WTC11 (cell line): ENCODE measurements around the gene PHKB. TPM values are rescaled to one million over a fixed set of nuclear protein-coding genes. Genes with fewer than 3 reads are reported as not detected.

Experiments used
- ATAC-seq: fragments of 200-7000 bp; cut with Tn5 transposase; 2 replicates; pipeline ENCODE4 v1.10.0; 2021; ENCODE audit warnings: mild to moderate bottlenecking, moderate library complexity
- CTCF ChIA-PET: fragments of 300-600 bp; sonication (Branson Sonifier 250); formaldehyde crosslinking; loops from one replicate; lab custom pipeline; 2021; ENCODE audit warnings: antibody characterized with exemption; lab: Charles Lee
- POLR2A ChIA-PET: fragments of 350-600 bp; sonication (Branson Sonifier 250); formaldehyde crosslinking; loops from one replicate; lab custom pipeline; 2021; ENCODE audit warnings: antibody characterized with exemption; lab: Charles Lee
- DNase-seq: peaks from one replicate; pipeline ENCODE4 v3.0.0; 2021; ENCODE audit warnings: low spot score
- H3K27ac Mint-ChIP-seq: 2 replicates; pipeline ENCODE4 v1.8.0; 2021; ENCODE audit warnings: mixed read lengths
- H3K27me3 Mint-ChIP-seq: 2 replicates; pipeline ENCODE4 v1.8.0; 2021; ENCODE audit warnings: low read depth, mild to moderate bottlenecking, moderate library complexity, mixed read lengths
- H3K36me3 Mint-ChIP-seq: 2 replicates; pipeline ENCODE4 v1.8.0; 2021; ENCODE audit warnings: mixed read lengths
- H3K4me1 Mint-ChIP-seq: 2 replicates; pipeline ENCODE4 v1.8.0; 2022; ENCODE audit warnings: mixed read lengths
- H3K4me3 Mint-ChIP-seq: 2 replicates; pipeline ENCODE4 v1.8.0; 2021; ENCODE audit warnings: mild to moderate bottlenecking, moderate library complexity, mixed read lengths
- H3K9me3 Mint-ChIP-seq: 2 replicates; pipeline ENCODE4 v1.8.0; 2021; ENCODE audit warnings: mixed read lengths
- ARID4B ChIP-seq: sonication (generic); formaldehyde crosslinking; IDR thresholded peaks from 2 replicates; pipeline ENCODE4 v1.8.0; 2023; ENCODE audit warnings: missing genetic modification reagents, mild to moderate bottlenecking, borderline replicate concordance
- CTCF ChIP-seq: fragments of 200-600 bp; IDR thresholded peaks from 2 replicates; pipeline ENCODE4 v1.8.0; 2022; ENCODE audit warnings: antibody characterized with exemption
- ELF4 ChIP-seq: sonication (generic); formaldehyde crosslinking; IDR thresholded peaks from 2 replicates; pipeline ENCODE4 v1.8.1; 2022; ENCODE audit warnings: low read depth, mild to moderate bottlenecking, moderate library complexity, missing genetic modification reagents
- ESRRA ChIP-seq: sonication (generic); formaldehyde crosslinking; IDR thresholded peaks from 2 replicates; pipeline ENCODE4 v1.8.1; 2022; ENCODE audit warnings: mild to moderate bottlenecking, missing genetic modification reagents, borderline replicate concordance
- FOXK1 ChIP-seq: sonication (generic); formaldehyde crosslinking; IDR thresholded peaks from 2 replicates; pipeline ENCODE4 v1.8.0; 2022; ENCODE audit warnings: mild to moderate bottlenecking, moderate library complexity, missing genetic modification reagents
- GABPB1 ChIP-seq: sonication (generic); formaldehyde crosslinking; IDR thresholded peaks from 2 replicates; pipeline ENCODE4 v1.8.1; 2023; ENCODE audit warnings: mild to moderate bottlenecking, missing genetic modification reagents
- GTF2I ChIP-seq: fragments of 250-450 bp; sonication (Bioruptor Pico); conservative IDR thresholded peaks from 2 replicates; pipeline ENCODE4 v1.4.0; 2021; ENCODE audit warnings: mild to moderate bottlenecking
- HMGA2 ChIP-seq: fragments of 250-450 bp; sonication (Bioruptor Pico); IDR thresholded peaks from 2 replicates; pipeline ENCODE4 v1.4.0; 2021; ENCODE audit warnings: mild to moderate bottlenecking, moderate library complexity
- IRF2 ChIP-seq: sonication (generic); formaldehyde crosslinking; IDR thresholded peaks from 2 replicates; pipeline ENCODE4 v1.8.0; 2022; ENCODE audit warnings: low read depth, missing genetic modification reagents, borderline replicate concordance
- NFATC4 ChIP-seq: fragments of 250-450 bp; sonication (Bioruptor Pico); IDR thresholded peaks from 2 replicates; pipeline ENCODE4 v1.9.0; 2021; ENCODE audit warnings: mild to moderate bottlenecking
- OVOL2 ChIP-seq: fragments of 250-450 bp; sonication (Bioruptor Pico); IDR thresholded peaks from 2 replicates; pipeline ENCODE4 v1.9.0; 2021; ENCODE audit warnings: mild to moderate bottlenecking, borderline replicate concordance
- SOX15 ChIP-seq: fragments of 250-450 bp; sonication (Bioruptor Pico); IDR thresholded peaks from 2 replicates; pipeline ENCODE4 v1.9.0; 2021; ENCODE audit warnings: mild to moderate bottlenecking
- TCF7 ChIP-seq: sonication (generic); formaldehyde crosslinking; IDR thresholded peaks from 2 replicates; pipeline ENCODE4 v1.8.0; 2022; ENCODE audit warnings: mild to moderate bottlenecking, low read depth, missing genetic modification reagents, moderate library complexity
- TEAD1 ChIP-seq: sonication (generic); formaldehyde crosslinking; IDR thresholded peaks from 2 replicates; pipeline ENCODE4 v1.8.0; 2022; ENCODE audit warnings: mild to moderate bottlenecking, missing genetic modification reagents
- ZNF138 ChIP-seq: sonication (generic); formaldehyde crosslinking; conservative IDR thresholded peaks from 2 replicates; pipeline ENCODE4 v1.8.1; 2022; ENCODE audit warnings: mild to moderate bottlenecking, moderate library complexity, missing genetic modification reagents
- ZNF219 ChIP-seq: sonication (generic); formaldehyde crosslinking; IDR thresholded peaks from 2 replicates; pipeline ENCODE4 v1.8.0; 2023; ENCODE audit warnings: missing genetic modification reagents, mild to moderate bottlenecking, borderline replicate concordance
- ZNF512 ChIP-seq: sonication (generic); formaldehyde crosslinking; IDR thresholded peaks from 2 replicates; pipeline ENCODE4 v1.8.1; 2022; ENCODE audit warnings: missing genetic modification reagents, borderline replicate concordance
- total RNA-seq: library from RNA; stranded (reverse); gene quantifications from 3 replicates; pipeline ENCODE4 v1.2.3, GENCODE V29; 2021
- TF ChIP-seq, protein P1 (sequence below): fragments of 250-450 bp; sonication (Bioruptor Pico); IDR thresholded peaks from 2 replicates; pipeline ENCODE4 v1.8.0; 2021; ENCODE audit warnings: mild to moderate bottlenecking

Gene PHKB
- total RNA-seq, 1 experiment from 2014 or later: 43.9 TPM

GRCh38 chr16:47574091-47575054 is 113.2 kb downstream of the PHKB start (continued):
- no peak for TF ChIP-seq CTCF
- TF ChIP-seq, all 79 proteins: peak for 0

- peaks cover 8% of the 10 kb centered on the region for H3K9me3 Mint-ChIP-seq
- no peak overlapping the region for H3K27ac Mint-ChIP-seq
- TF ChIP-seq ELF4 (CRISPR knock-in tag): no peak
- TF ChIP-seq FOXK1: no peak
- TF ChIP-seq ARID4B: no peak
- no peak for TF ChIP-seq GABPB1
- no peak for TF ChIP-seq ZNF219 (CRISPR knock-in tag)
- TF ChIP-seq, protein P1, sequence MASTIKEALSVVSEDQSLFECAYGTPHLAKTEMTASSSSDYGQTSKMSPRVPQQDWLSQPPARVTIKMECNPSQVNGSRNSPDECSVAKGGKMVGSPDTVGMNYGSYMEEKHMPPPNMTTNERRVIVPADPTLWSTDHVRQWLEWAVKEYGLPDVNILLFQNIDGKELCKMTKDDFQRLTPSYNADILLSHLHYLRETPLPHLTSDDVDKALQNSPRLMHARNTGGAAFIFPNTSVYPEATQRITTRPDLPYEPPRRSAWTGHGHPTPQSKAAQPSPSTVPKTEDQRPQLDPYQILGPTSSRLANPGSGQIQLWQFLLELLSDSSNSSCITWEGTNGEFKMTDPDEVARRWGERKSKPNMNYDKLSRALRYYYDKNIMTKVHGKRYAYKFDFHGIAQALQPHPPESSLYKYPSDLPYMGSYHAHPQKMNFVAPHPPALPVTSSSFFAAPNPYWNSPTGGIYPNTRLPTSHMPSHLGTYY: no peak
- TF ChIP-seq OVOL2 (CRISPR knock-in tag): no peak
- no peak for TF ChIP-seq NFATC4 (CRISPR knock-in tag)
- TF ChIP-seq GTF2I (CRISPR knock-in tag): no peak
- no peak for TF ChIP-seq ZNF138 (CRISPR knock-in tag)
- TF ChIP-seq SOX15 (CRISPR knock-in tag): no peak
- TF ChIP-seq HMGA2 (CRISPR knock-in tag): no peak
- TF ChIP-seq IRF2 (CRISPR knock-in tag): no peak
- TF ChIP-seq ZNF512: no peak
- TF ChIP-seq ESRRA: no peak
- no peak for TF ChIP-seq TCF7 (CRISPR knock-in tag)
- TF ChIP-seq TEAD1: no peak
- TF ChIP-seq, all 79 proteins: peak for 0
- DNase-seq (no peak), ATAC-seq (no peak)
- ChIA-PET CTCF (no interaction called here), POLR2A (no interaction called here)
- H3K4me1 Mint-ChIP-seq: peaks cover 7% of the 10 kb centered on the region
- H3K27me3 Mint-ChIP-seq: no peaks in the 10 kb centered on the region
- peaks cover 8% of the 10 kb centered on the region for H3K36me3 Mint-ChIP-seq
- H3K4me3 Mint-ChIP-seq: no peak overlapping the region
Observed at GRCh38 chr16:47577029-47577428, 115.9 kb downstream of the PHKB start.
